ENCODE data around the gene ALKBH3. TPM values are rescaled to one million over a fixed set of nuclear protein-coding genes. Genes with fewer than 3 reads are reported as not detected.

ALKBH3 gene
- total and polyA plus RNA-seq, 2 of the 13 experiments (the other 11 are each of a cell fraction or from before 2014, with no cell fraction given): 17.8 to 36.1 TPM

DNA sequence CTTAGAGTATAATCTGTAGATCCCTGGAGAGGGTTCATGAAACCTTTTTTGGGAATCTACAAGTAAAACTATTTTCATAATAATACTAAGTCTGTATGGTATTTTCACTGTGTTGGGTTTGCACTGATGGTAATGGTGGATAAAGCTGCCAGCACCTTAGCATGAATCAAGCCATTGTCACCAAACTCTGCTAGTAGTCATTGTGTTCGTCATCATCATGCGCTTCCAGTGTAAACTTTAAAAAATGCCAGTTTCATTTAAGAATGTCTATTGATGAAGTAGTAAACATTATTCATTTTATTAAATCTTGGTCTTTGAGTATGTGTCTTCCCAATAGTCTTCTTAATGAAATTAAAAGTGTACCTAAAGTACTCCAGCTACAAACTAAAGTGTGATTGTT is 15.0 kb downstream of the ALKBH3 start (continued):
- no peak for TF ChIP-seq SNAI1 (CRISPR knock-in tag; IDR thresholded peaks at IDR 0.05; ENCODE audit: borderline replicate concordance)

DNA sequence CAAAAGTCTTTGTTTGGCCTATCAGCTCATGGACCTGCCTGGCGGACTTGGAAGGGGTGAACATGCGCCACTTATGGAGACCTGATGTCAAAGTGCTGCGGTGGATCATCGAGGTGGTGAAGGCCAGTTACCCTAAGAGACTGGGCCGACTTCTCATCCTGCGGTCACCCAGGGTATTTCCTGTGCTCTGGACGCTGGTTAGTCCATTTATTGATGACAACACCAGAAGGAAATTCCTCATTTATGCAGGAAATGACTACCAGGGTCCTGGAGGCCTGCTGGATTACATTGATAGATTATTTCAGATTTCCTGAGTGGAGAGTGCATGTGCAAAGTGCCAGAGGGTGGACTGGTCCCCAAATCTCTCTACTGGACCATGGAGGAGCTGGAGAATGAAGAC is 17.9 kb downstream of the ALKBH3 start:
- no peak overlapping the region for H3K4me2 ChIP-seq (ENCODE audit: low read depth, low read length)
- no peak overlapping the region for H2AFZ ChIP-seq (ENCODE audit: low read length)
- intact Hi-C loops (cut with micrococcal nuclease; ENCODE audit: unreplicated experiment): no loop called here
- no peak overlapping the region for H3K27ac ChIP-seq (ENCODE audit: extremely low read length, insufficient read depth, low read length)
- H3K9me3 ChIP-seq (ENCODE audit: low read length): no peaks in the 10 kb centered on the region
- in situ Hi-C loops (cut with HindIII; ENCODE audit: extremely low pct_ligation_motif_present, low pct_unique_long_range_greater_than_20kb): no loop called here
- H4K20me1 ChIP-seq (ENCODE audit: insufficient read depth, low read length): no peaks in the 10 kb centered on the region
- no peak overlapping the region for H3K4me3 ChIP-seq (replicated peaks in 1 of 3; ENCODE audit: insufficient read depth in 1 of 3, low read depth in 2 of 3, low read length in 3 of 3)
- H3K79me2 ChIP-seq (ENCODE audit: insufficient read depth, low read length): no peaks in the 10 kb centered on the region
- ATAC-seq: no peak
- no peaks in the 10 kb centered on the region for H3K4me1 ChIP-seq (ENCODE audit: insufficient read depth, low read length)
- H3K9ac ChIP-seq (ENCODE audit: insufficient read depth, low read depth, low read length): no peak overlapping the region
- FAIRE-seq: no peak
- DNase-seq (ENCODE audit: low spot score): no peak
- no TSS peak for BruUV-seq (replicated peaks)
- 94% methylated on average over 7 of the region's 7 CpGs for WGBS (ENCODE audit: low lambda C conversion rate)
- H3K36me3 ChIP-seq (replicated peaks in 1 of 2; ENCODE audit: control insufficient read depth in 1 of 2, insufficient read depth in 2 of 2, low read length in 2 of 2): peaks cover 10 to 54% of the 10 kb centered on the region in 2 experiments; a peak in 4 of 5 replicates
- POLR2A ChIA-PET: no interaction called here
- H3K27me3 ChIP-seq (ENCODE audit: control insufficient read depth in 1 of 2, insufficient read depth in 2 of 2, low read length in 2 of 2): no peaks in the 10 kb centered on the region
- CTCF ChIA-PET (ENCODE audit: low intra/inter-chr PET ratio, low total read pairs): no interaction called here
- TF ChIP-seq, protein P1, sequence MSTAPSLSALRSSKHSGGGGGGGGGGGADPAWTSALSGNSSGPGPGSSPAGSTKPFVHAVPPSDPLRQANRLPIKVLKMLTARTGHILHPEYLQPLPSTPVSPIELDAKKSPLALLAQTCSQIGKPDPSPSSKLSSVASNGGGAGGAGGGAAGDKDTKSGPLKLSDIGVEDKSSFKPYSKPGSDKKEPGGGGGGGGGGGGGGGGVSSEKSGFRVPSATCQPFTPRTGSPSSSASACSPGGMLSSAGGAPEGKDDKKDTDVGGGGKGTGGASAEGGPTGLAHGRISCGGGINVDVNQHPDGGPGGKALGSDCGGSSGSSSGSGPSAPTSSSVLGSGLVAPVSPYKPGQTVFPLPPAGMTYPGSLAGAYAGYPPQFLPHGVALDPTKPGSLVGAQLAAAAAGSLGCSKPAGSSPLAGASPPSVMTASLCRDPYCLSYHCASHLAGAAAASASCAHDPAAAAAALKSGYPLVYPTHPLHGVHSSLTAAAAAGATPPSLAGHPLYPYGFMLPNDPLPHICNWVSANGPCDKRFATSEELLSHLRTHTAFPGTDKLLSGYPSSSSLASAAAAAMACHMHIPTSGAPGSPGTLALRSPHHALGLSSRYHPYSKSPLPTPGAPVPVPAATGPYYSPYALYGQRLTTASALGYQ (CRISPR knock-in tag; IDR thresholded peaks at IDR 0.05): no peak
- no peak for TF ChIP-seq ZNF124 (CRISPR knock-in tag; IDR thresholded peaks at IDR 0.05)
- TF ChIP-seq DPF2 (CRISPR knock-in tag; IDR thresholded peaks at IDR 0.05; ENCODE audit: borderline replicate concordance, low read depth): no peak
- no peak for TF ChIP-seq SRF (IDR thresholded peaks at IDR 0.05; ENCODE audit: low read depth, low read length)
- TF ChIP-seq ZNF788 (CRISPR knock-in tag; IDR thresholded peaks at IDR 0.05; ENCODE audit: borderline replicate concordance): no peak
- TF ChIP-seq, protein P2, sequence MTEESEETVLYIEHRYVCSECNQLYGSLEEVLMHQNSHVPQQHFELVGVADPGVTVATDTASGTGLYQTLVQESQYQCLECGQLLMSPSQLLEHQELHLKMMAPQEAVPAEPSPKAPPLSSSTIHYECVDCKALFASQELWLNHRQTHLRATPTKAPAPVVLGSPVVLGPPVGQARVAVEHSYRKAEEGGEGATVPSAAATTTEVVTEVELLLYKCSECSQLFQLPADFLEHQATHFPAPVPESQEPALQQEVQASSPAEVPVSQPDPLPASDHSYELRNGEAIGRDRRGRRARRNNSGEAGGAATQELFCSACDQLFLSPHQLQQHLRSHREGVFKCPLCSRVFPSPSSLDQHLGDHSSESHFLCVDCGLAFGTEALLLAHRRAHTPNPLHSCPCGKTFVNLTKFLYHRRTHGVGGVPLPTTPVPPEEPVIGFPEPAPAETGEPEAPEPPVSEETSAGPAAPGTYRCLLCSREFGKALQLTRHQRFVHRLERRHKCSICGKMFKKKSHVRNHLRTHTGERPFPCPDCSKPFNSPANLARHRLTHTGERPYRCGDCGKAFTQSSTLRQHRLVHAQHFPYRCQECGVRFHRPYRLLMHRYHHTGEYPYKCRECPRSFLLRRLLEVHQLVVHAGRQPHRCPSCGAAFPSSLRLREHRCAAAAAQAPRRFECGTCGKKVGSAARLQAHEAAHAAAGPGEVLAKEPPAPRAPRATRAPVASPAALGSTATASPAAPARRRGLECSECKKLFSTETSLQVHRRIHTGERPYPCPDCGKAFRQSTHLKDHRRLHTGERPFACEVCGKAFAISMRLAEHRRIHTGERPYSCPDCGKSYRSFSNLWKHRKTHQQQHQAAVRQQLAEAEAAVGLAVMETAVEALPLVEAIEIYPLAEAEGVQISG (CRISPR knock-in tag; IDR thresholded peaks at IDR 0.05): no peak
- no peak for TF ChIP-seq ZFP82 (CRISPR knock-in tag; IDR thresholded peaks at IDR 0.05; ENCODE audit: borderline replicate concordance)
- TF ChIP-seq, protein P3, sequence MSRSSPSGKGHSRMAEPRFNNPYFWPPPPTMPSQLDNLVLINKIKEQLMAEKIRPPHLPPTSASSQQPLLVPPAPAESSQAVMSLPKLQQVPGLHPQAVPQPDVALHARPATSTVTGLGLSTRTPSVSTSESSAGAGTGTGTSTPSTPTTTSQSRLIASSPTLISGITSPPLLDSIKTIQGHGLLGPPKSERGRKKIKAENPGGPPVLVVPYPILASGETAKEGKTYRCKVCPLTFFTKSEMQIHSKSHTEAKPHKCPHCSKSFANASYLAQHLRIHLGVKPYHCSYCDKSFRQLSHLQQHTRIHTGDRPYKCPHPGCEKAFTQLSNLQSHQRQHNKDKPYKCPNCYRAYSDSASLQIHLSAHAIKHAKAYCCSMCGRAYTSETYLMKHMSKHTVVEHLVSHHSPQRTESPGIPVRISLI (CRISPR knock-in tag; IDR thresholded peaks at IDR 0.05; ENCODE audit: borderline replicate concordance): no peak
- TF ChIP-seq TRIM24 (CRISPR knock-in tag; IDR thresholded peaks at IDR 0.05): no peak
- no peak for TF ChIP-seq IRX3 (CRISPR knock-in tag; IDR thresholded peaks at IDR 0.05; ENCODE audit: borderline replicate concordance, low read depth)
- TF ChIP-seq ZNF350 (CRISPR knock-in tag; IDR thresholded peaks at IDR 0.05; ENCODE audit: borderline replicate concordance, low read depth): no peak
- TF ChIP-seq NFIB (CRISPR knock-in tag; IDR thresholded peaks at IDR 0.05; ENCODE audit: borderline replicate concordance): no peak
- TF ChIP-seq ZNF614 (CRISPR knock-in tag; IDR thresholded peaks at IDR 0.05; ENCODE audit: borderline replicate concordance): no peak
- no peak for TF ChIP-seq ZNF720 (CRISPR knock-in tag; IDR thresholded peaks at IDR 0.05)
- TF ChIP-seq, protein P4, sequence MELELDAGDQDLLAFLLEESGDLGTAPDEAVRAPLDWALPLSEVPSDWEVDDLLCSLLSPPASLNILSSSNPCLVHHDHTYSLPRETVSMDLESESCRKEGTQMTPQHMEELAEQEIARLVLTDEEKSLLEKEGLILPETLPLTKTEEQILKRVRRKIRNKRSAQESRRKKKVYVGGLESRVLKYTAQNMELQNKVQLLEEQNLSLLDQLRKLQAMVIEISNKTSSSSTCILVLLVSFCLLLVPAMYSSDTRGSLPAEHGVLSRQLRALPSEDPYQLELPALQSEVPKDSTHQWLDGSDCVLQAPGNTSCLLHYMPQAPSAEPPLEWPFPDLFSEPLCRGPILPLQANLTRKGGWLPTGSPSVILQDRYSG (CRISPR knock-in tag; IDR thresholded peaks at IDR 0.05): no peak
